ENCODE results near the gene C2orf49.

The C2orf49 gene

DNA sequence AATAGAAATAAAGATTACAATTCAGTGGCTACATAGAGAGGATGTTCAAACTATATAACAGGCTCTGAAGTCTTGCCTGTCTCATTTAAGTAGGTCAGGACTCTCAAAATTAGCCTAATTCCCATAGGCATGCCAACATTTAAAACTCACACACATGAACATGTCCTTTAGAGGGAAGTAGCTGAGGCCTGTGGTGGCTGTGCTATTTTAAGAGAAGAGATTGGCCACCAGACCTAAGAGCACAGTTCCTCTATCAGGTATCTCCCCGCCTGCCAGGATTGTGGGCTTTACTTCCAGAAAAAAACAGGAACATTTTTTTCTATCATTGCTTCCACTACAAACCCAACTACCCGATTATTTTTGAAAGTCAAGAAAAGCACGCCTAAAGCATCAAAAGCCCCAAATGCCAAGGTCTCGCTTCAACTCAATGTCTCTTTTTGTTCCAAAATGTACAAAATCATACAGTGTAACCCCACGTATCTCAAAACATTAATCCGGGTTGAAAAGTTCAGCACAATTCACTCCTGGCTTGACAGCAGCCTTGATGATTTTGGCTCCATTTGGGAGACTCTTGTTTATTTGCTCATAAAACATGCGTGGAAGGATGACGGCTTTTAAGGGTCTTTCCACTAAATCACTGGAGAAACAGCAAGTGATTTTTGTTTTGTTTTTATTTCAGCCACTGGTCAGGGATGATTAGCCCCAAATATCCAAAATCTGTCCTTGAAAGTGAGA is 46.3 kb downstream of the C2orf49 start:
- DNase-seq (ENCODE audit: low spot score), result no peak

DNA sequence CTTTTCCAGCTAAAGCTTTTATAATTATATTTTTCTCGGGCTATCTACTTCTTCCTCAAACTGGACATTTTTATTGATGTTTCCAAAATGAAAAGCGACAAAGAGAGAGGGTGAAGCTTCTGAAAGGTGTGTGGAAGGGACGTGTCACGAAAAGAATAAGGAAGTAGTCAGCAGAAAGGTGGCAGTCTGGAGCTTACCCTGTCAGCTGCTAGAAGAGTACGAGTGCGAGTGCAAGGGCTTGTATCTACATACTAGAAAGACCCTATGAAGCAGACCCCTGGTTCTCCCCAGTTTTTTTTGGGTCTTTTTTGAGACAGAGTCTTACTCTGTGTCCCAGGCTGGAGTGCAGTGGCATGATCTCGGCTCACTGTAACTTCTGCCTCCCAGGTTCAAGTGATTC is 46.9 kb downstream of the C2orf49 start:
- no peak for DNase-seq (ENCODE audit: low spot score)

DNA sequence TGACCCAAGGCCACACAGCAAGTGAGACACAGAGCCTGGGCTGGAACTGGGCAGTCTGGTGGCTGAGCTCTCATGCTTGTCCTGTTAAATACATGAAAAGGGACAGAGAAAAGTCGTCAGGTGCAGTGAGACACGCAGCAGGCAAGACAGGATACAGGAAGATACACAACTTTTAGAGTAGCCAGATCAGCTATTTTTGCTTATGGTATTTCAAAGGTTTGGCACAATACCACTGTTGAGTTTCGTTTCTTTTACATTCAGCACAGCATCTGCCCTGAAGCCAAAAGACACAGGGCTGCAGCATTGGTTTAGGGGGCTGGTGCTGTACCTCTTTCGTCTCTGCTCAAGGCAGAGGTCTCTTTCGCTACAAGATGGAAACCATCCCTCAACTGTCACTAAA is 47.5 kb downstream of the C2orf49 start:
- no peak for DNase-seq (ENCODE audit: low spot score)

DNA sequence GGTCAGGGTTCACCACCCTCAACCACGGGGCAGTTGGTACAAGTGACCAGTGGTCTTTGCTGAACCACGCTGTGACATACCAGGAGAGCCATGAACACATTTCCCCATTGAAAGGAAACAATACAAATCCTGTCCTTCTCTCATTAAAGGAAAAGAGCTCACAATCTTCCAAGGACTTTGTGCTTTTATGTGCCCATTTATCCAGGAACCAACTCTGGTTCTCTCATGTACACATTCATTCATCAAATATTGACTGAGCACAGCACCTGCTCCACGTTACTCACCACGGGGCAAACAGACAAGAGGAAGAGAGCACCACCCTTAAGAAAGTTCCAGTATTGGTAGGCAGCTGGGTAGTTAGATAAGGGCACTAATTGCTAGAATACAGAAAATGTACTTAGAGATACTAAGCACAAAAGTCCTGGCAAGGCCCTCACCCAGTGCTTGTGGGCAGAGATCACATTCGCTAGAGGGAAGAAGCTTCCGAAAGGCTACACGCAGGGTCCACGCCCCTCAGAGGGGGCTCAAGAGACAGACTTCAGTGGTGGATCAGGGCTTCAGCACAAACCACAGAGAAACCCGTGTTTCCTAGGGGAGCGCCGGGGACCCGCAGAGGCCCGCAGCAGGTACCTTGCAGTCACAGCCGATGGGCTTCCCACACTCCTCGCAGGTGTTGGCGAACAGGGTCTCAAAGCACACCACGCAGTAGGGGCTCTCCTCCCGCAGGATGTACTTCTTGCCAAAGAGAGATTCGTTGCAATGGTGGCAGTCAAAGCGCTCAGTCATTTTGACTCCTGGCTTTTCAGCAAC is 48.6 kb downstream of the C2orf49 start:
- no peak for DNase-seq (ENCODE audit: low spot score)

DNA sequence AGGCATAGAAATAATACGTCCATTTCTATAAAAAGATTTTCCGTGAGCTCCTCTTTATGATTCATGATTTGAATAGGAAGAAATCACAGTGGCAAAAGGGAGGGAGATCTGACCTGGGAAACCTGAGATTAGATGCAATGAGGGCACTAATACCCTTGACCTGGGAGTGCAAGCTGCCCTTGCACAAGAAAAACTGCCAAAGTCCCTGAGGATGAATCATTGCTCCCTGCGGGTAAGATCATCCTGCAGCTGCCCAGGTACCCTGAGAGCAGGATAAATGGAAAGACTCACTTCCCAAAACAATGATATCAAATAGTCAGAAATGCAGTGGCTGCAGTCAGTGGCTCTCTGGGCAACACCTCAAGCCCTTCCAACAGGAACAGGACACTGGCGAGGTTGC is 49.9 kb downstream of the C2orf49 start:
- no peak for DNase-seq (ENCODE audit: low spot score)

DNA sequence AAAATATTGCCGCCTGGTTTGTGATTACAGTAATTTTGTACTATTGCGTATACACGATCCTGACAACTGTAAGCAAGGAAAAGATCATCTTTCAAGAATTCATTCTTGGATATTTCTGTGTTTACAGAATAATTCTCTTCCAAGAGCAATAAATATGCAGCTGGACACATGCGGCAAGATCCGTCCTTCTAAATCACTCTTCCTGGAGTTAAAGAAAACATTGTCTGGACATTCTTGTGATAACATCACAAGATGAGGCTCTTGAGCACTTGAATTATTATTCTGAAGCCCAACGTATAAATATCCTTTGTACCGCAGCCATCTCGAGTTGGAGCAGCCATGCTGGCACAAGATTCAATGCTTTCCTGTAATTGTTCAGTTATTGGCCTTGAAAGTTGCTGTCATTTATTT is 51.6 kb downstream of the C2orf49 start:
- DNase-seq (ENCODE audit: low spot score), result no peak

DNA sequence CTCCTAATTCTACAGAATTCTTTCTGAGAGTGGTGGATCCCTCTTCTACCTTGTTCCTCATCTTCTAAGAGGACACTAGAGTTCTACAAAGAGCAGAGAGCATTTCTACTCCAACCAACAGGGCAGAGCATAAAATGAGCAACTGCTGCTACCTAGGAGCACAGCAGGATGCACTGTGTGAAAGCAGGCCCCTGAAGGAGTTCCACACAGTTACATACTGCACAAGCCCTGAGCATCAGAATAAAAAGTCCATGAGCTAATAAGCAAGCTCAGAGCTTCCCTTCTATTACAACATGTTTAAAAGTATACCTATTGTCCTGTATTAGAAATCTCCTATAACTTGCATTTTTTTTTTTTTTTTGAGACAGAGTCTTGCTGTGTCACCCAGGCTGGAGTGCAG is 53.1 kb downstream of the C2orf49 start:
- DNase-seq (ENCODE audit: low spot score), result no peak

DNA sequence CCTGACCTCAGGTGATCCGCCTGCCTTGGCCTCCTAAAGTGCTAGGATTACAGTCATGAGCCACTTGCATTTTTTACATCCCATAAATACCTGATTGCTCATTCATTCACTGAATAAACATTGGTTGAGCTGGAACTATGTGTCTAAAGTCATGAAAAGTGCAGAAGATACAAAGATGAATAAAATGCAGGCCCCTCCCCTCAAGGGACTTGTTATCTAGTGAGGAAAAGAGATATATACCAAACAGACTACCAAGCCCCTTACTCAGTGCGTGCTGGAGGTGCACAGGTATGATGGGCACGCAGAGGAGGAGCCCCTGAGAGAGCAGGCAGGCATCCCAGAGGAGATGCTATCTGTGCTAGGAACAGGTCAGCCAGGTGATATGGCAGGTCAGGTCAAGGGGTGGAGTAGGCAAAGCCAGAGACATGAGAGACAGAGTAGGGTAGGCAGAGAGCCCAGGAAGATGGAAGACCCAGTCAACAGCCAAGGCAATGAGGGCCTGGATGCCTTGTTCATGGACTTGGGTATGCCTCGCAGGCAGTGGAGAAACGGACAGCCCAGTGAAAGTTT is 53.8 kb downstream of the C2orf49 start:
- no peak for DNase-seq (ENCODE audit: low spot score)

DNA sequence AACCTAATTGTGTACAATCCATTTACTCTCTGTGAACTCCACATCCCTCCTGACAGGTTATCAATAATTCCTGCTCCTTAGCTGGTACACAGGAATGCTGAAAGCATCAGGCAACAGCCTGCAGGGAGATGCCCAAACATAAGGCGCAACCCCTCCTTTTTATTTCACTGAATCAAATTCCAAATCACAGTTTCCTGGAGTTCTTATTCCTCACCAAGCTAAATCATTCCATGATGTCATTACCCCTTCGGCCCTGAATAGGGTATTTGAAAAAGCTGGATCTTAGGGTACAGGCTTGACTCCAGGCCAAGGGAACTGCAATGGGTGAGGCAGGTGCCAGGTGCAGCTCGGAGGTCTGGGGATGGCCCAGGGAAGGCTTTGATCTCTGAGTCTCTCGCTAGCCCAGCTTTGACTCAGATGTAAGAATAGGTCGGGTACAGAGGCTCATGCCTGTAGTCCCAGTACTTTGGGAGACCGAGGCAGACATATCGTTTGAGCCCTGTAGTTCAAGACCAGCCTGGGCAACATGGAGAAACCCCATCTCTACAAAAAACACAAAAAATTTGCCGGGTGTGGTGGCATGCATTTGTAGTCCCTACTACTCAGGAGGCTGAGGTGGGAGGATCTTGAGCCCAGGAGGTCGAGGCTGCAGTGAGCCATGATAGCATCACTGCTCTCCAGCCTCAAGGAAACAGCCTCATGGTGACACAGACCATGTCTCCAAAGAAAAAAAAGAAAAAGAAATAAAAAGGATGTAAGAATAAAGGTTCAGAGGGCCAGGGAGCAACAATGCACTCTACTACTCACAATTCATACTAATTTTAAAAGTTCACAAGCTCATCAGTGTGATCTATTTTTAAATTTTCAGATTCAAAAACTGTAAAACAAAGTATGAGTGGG is 54.7 kb downstream of the C2orf49 start:
- DNase-seq (ENCODE audit: low spot score), result no peak

DNA sequence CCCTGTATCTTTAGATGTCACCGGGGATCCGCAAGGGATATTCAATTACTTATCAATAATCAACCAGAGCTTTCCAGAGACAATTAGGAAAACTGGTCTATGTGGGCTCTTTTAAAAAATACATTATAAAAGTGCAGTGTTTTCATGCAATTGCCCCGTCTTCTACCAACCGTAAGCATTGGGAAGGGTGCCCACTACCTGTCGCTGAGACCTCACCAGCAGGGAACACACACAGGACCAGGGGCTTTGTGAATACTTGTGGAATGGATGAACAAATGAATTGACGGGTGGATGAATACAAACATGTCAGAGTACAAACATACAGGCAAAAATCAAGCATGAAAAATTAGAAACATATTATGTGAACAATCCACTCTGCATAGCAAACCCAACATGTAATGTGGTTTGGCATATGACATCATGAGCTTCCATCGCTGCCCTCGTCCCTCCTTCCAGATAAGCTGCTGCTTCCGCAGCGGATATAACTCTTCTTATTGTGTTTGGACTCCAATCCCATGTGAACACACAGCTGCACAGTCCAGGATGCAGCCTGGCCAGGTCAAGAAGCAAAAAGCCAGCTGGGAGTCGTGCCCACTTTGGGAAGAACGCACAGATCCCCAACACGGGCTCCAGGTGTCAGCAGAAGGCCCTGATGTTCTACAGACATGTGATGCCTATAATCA is 56.2 kb downstream of the C2orf49 start:
- DNase-seq (ENCODE audit: low spot score), result no peak

DNA sequence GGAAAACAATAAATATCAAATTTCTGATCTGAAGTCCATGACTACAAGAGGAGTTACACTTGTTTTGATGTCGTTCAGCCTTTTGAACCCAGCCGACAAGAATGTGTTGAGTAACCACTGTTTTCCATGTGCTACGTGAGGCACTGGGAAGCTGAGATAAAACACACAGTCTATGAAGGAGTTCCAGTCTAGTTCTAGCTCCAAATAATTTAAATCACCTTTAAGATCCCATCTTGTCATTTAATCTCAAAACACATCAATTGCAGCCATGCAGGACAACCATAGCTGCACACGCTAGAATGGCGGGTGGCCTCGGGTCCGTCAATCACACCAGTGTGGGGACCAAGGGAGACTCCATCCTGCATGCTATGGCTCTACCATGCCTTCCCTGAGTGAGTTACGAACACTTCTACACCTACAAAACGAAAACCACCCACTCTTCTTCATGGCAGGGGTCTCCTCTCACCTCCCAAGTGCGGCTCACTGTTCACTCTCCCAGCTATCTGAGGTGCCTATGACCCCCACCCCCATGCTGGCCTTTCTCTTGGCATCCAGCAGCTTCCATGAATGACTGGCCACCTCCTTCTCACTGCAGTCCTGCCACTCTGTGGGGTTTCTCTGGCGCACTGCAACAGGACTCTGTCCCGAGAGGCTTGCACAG is 57.7 kb downstream of the C2orf49 start:
- DNase-seq (ENCODE audit: low spot score), result no peak

DNA sequence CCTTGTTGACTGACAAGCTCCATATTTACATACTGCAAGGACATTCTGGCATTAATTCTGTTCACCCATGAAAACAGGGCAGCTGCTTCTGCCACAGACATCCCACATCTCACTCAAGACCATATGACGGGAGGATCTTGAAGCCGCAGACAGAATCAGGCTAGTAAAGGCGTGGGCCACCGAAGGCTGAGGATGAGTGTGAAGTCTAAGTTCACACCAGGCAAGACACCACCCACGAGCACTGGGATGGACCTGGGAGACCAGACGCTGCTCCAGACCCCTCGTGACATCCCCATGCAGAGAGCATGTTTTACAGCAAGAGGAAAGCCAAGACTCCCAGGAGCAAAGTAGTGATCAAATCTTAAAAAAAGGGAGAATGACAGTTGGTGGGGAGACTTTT is 58.4 kb downstream of the C2orf49 start:
- no peak for DNase-seq (ENCODE audit: low spot score)

DNA sequence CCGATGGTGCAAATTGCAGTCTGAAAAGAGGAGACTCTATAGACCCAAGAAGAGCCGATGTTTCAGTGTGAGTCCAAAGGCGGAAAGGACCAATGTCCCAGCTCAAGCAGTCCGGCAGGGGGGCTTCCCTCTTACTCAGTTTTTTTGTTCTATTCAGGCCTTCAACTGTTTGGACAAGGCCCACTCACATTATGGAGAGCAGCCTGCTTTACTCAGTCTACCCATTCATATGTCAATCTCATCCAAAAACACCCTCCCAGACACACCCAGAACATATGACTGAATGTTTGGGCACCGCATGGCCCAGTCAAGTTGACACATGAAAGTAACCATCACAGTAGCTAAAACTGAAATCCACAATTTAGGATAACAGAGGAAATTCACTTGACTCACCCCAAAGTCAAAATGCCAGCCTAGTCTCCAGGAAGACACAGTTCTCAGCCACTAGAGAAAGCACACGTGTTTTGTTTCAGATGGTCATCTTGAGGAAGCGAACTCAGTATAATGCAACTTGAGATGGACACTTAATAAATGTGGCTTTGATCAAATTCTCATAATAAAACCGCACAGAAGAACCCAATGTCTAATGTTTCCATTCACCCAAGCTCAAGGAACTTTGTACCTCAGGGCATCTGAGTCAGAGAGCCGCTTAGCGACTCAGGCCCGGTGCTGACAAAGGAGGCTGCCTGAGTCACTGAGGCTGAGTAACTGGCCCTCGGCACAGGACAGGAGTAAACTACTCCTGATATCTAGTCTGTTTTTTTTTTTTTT is 59.1 kb downstream of the C2orf49 start:
- no peak for DNase-seq (ENCODE audit: low spot score)

DNA sequence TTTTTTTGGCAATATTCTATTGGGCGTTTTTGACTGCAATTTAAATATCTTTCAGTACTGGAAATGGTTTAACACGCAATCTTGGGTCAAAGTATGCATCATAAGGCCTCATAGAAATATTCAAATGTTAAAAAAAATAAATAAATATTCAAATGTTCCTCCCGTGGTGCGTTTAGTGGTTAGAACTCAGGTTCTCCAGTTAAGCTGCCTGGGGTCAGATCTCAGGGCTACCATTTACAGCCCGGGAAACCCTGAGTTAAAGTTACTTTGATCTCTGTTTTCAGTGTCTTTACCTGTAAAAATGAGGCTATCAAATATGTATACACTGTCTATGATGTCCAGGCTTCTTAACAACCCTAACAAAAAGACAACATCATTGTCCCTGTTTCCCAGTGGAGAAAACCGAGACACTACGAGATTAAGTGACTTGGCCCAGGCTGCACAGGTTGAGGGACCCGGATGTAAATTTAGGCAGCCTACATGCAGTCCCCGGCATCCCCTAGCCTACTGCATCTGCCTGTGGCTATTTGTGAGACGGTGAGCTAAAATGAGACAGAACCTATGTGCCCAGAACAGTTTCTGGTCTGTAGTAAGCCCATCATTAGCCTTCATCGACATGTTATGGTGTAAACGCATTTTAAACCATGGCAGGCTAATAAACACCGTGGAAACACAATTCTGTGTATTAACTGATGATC is 59.8 kb downstream of the C2orf49 start:
- DNase-seq (ENCODE audit: low spot score), result no peak

DNA sequence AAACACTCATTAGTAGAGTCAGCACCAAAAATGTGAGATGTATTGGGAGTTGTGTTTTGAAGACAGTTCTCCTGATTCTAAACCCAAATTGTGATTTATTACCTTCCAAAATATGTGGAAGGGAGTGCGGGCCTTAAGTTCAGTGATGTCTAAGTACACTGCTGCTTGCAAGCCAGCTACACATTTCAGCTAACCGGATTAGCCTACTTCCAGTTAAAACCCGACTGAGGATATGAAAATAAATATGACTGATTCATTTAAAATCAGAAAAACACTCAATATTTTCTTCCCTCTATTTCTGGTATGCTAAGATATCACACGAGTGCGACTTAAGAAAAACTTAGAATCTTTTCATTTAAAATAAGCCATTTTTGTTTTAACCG is 60.6 kb downstream of the C2orf49 start:
- no peak for DNase-seq (ENCODE audit: low spot score)

DNA sequence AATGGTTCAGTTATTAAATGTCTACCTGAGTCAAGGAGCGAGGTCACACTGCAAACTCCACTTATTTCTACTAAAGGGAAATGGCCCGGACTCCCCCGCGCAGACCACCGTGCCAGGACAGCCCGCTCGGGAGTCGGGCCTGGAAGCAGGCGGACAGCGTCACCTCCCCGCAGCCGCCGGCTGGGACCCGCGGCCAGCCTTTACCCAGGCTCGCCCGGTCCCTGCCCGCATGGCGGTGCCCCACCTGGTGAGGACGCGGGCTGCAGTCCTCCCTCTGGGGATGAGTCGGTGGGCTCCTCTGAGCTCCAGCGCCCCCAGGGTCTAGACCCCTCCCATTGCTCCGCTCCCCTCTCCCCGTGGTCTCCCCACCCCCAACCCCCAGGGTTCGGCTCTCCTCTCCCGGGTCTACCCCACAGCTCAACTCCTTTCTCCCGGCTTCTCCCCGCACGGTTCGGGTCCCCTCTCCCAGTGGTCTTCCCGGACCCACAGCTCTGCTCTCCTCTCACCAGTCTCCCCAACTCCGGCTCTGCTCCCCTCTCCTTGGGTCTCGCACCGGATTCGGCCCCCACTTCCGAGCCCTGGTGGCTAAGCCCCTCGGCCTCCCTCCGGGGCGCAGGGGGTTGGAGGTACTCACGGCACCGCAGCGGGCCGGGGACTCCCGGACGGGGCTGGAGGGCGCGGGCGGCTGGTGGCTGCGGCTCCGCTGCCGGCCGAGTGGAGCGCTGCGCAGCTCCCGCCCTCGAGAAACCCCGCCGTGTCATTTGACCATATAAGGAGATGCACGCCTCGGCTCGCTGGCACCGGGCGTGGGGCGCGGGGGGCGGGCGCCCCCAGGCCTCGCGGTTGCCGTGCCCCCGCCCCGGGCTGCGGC is 61.2 kb downstream of the C2orf49 start, which contains the start of gene FHL2:
Gene FHL2 (minus strand): TSS at position 716 of the 871 bp plus-strand sequence. CDS start 12,535 bp downstream, outside the sequence.
- DNase-seq (ENCODE audit: low spot score), result peak; percentile 80

Data from HuH-7.5 (cell line).